PC-9 (cell line): ENCODE results near the gene TOX2. TPM values are rescaled to one million over a fixed set of nuclear protein-coding genes. Genes with fewer than 3 reads are reported as not detected.

ENCODE experiments used
- BruUV-seq: library from RNA; stranded (reverse); fragments of 400-500 nt; replicated peaks from 2 replicates; lab custom pipeline; 2021; lab: Mats Ljungman, UMichigan
- CTCF ChIA-PET: fragments of 300-600 bp; sonication (Branson Sonifier 250); formaldehyde crosslinking; loops from one replicate; lab custom pipeline; 2022; ENCODE audit warnings: antibody characterized with exemption; lab: Charles Lee
- POLR2A ChIA-PET: fragments of 300-600 bp; sonication (Branson Sonifier 250); formaldehyde crosslinking; loops from one replicate; lab custom pipeline; 2022; ENCODE audit warnings: antibody characterized with exemption; ENCODE audit not compliant: unreplicated experiment; lab: Charles Lee
- DNase-seq, 2 experiments: peaks; one replicate each; pipeline versions ENCODE4 v3.0.0 to v3.0.0-alpha.2; 2015 to 2022; ENCODE audit warnings: mixed read lengths in 1 of 2
- H2AFZ ChIP-seq: fragments of 200-600 bp; sonication (generic); 2 replicates; pipeline ENCODE4 v1.8.1; 2017; ENCODE audit warnings: antibody characterized with exemption
- H3F3A ChIP-seq: fragments of 200-600 bp; sonication (generic); 2 replicates; pipeline ENCODE4 v1.8.1; 2017; ENCODE audit warnings: antibody characterized with exemption, mild to moderate bottlenecking, low read depth; ENCODE audit not compliant: insufficient read depth
- H3K27ac ChIP-seq: fragments of 200-600 bp; sonication (generic); 2 replicates; pipeline ENCODE4 v1.6.1; 2016; ENCODE audit warnings: mixed run types
- H3K27me3 ChIP-seq: fragments of 200-600 bp; sonication (generic); 2 replicates; pipeline ENCODE4 v1.6.1; 2016; ENCODE audit warnings: low read depth, mixed run types; ENCODE audit not compliant: insufficient read depth
- H3K36me3 ChIP-seq: fragments of 200-600 bp; sonication (generic); 2 replicates; pipeline ENCODE4 v1.6.1; 2016; ENCODE audit warnings: low read depth, mixed run types
- H3K4me1 ChIP-seq: fragments of 200-600 bp; sonication (generic); replicated peaks from 2 replicates; pipeline ENCODE4 v1.6.1; 2016; ENCODE audit warnings: mixed run types; ENCODE audit not compliant: insufficient read depth
- H3K4me2 ChIP-seq: fragments of 200-600 bp; sonication (generic); 2 replicates; pipeline ENCODE4 v1.6.1; 2017; ENCODE audit warnings: mixed run types
- H3K4me3 ChIP-seq: fragments of 200-600 bp; sonication (generic); 2 replicates; pipeline ENCODE4 v1.6.1; 2016; ENCODE audit warnings: mixed run types
- H3K79me2 ChIP-seq: fragments of 200-600 bp; sonication (generic); 2 replicates; pipeline ENCODE4 v1.6.1; 2017; ENCODE audit warnings: low read depth, mixed run types
- H3K9me2 ChIP-seq: fragments of 200-600 bp; sonication (generic); 2 replicates; pipeline ENCODE4 v1.8.1; 2017; ENCODE audit warnings: mild to moderate bottlenecking; ENCODE audit not compliant: insufficient read depth
- H3K9me3 ChIP-seq: fragments of 200-600 bp; sonication (generic); 2 replicates; pipeline ENCODE4 v1.8.1; 2016; ENCODE audit warnings: low read depth; ENCODE audit not compliant: insufficient read depth
- H4K20me1 ChIP-seq: fragments of 200-600 bp; sonication (generic); 2 replicates; pipeline ENCODE4 v1.8.1; 2017; ENCODE audit not compliant: insufficient read depth
- CTCF ChIP-seq: fragments of 200-600 bp; sonication (generic); conservative IDR thresholded peaks from 2 replicates; pipeline ENCODE4 v1.6.1; 2017; ENCODE audit warnings: mixed run types, antibody characterized with exemption, mild to moderate bottlenecking, moderate library complexity
- EZH2 ChIP-seq: fragments of 200-600 bp; sonication (generic); IDR thresholded peaks from 2 replicates; pipeline ENCODE4 v1.8.0; 2017; ENCODE audit warnings: antibody characterized with exemption, low read depth
- intact Hi-C: fragments of 100-400 bp; cut with micrococcal nuclease; formaldehyde crosslinking; loops from one replicate; pipeline ENCODE4 v1.10.0; 2022; ENCODE audit not compliant: unreplicated experiment
- total RNA-seq: library from RNA; stranded (reverse); gene quantifications from 2 replicates; pipeline ENCODE4 v1.2.3, GENCODE V29; 2021

Gene TOX2
- total RNA-seq, 1 experiment from 2014 or later = 30.1 TPM

- Histone ChIP-seq H3K36me3 (0 out of 2 replicates have a peak, but pooled peaks cover 6% of the 10 kb centered on the region), H3K4me1 (peaks cover 26% of the 10 kb centered on the region), H3K4me2 (no peak overlapping the region), H2AFZ (no peak overlapping the region), H3K27me3 (no peaks in the 10 kb centered on the region), H3F3A (peaks cover 18% of the 10 kb centered on the region), H3K9me3 (no peaks in the 10 kb centered on the region), H4K20me1 (0 out of 2 replicates have a peak, but pooled peaks cover 7% of the 10 kb centered on the region), H3K27ac (no peak overlapping the region), H3K9me2 (no peaks in the 10 kb centered on the region), H3K4me3 (no peak overlapping the region), H3K79me2 (peaks cover 17% of the 10 kb centered on the region; the same call in 1 of the 2 replicates)
- ChIA-PET CTCF (no interaction called here), POLR2A (no interaction called here)
- intact Hi-C loops = no loop called here
- DNase-seq = no peak
- BruUV-seq = no TSS peak
- TF ChIP-seq EZH2 = no peak
- TF ChIP-seq CTCF = no peak
These were observed 107.2 kb downstream of the TOX2 start for GRCh38 chr20:44021900-44022299.

GRCh38 chr20:44022464-44022863 lies 107.8 kb downstream of the TOX2 start:
- ChIA-PET CTCF (no interaction called here), POLR2A (no interaction called here)
- no peaks in the 10 kb centered on the region for H3K27me3 ChIP-seq
- H2AFZ ChIP-seq = no peak overlapping the region
- H3F3A ChIP-seq = peaks cover 13% of the 10 kb centered on the region
- 0 out of 2 replicates have a peak, but pooled peaks cover 7% of the 10 kb centered on the region for H4K20me1 ChIP-seq
- 0 out of 2 replicates have a peak, but pooled peaks cover 6% of the 10 kb centered on the region for H3K36me3 ChIP-seq
- H3K9me2 ChIP-seq = no peaks in the 10 kb centered on the region
- H3K9me3 ChIP-seq = no peaks in the 10 kb centered on the region
- H3K79me2 ChIP-seq = peaks cover 17% of the 10 kb centered on the region; the same call in 1 of the 2 replicates
- intact Hi-C loops = no loop called here
- no TSS peak for BruUV-seq
- H3K4me3 ChIP-seq = no peak overlapping the region
- H3K4me2 ChIP-seq = no peak overlapping the region
- H3K27ac ChIP-seq = no peak overlapping the region
- no peak for DNase-seq
- peaks cover 25% of the 10 kb centered on the region for H3K4me1 ChIP-seq
- TF ChIP-seq EZH2 = no peak
- no peak for TF ChIP-seq CTCF

- CTCF ChIA-PET = no interaction called here
These were observed 109.1 kb downstream of the TOX2 start for GRCh38 chr20:44023515-44024371.

More at GRCh38 chr20:44023515-44024371, 109.1 kb downstream of the TOX2 start:
- BruUV-seq = no TSS peak
- Histone ChIP-seq H3F3A (peaks cover 3% of the 10 kb centered on the region), H3K9me3 (no peaks in the 10 kb centered on the region), H3K27ac (no peak overlapping the region), H3K4me1 (peaks cover 13% of the 10 kb centered on the region), H3K79me2 (peaks cover 13% of the 10 kb centered on the region; the same call in 1 of the 2 replicates), H2AFZ (no peak overlapping the region), H3K36me3 (0 out of 2 replicates have a peak, but pooled peaks cover 5% of the 10 kb centered on the region), H3K4me2 (no peak overlapping the region), H4K20me1 (0 out of 2 replicates have a peak, but pooled peaks cover 3% of the 10 kb centered on the region), H3K9me2 (no peaks in the 10 kb centered on the region), H3K4me3 (no peak overlapping the region), H3K27me3 (no peaks in the 10 kb centered on the region)
- intact Hi-C loops = no loop called here
- no peak for TF ChIP-seq EZH2
- TF ChIP-seq CTCF = no peak
- POLR2A ChIA-PET = no interaction called here
- no peak for DNase-seq
